Measurements from ENCODE around the gene IL15.
"Not testable (repeated sequence)": the region's sequence is repeated elsewhere in the genome, so short reads cannot be mapped to it uniquely, and the experiment has no call there.

IL15 gene

GRCh38 chr4:141721174-141721573, 84.8 kb downstream of the IL15 start:
- no peak for TF ChIP-seq CTCF (IDR thresholded peaks at IDR 0.05; ENCODE audit: low read depth, low read length)
- no peak for DNase-seq (ENCODE audit: extremely low read depth, low read depth)

- no peak for TF ChIP-seq CTCF (IDR thresholded peaks at IDR 0.05; ENCODE audit: low read depth, low read length)
- DNase-seq (ENCODE audit: extremely low read depth, low read depth) = no peak
These were observed 88.3 kb downstream of the IL15 start for GRCh38 chr4:141724646-141725045.

- TF ChIP-seq CTCF (IDR thresholded peaks at IDR 0.05; ENCODE audit: low read depth, low read length) = no peak
- no peak for DNase-seq (ENCODE audit: extremely low read depth, low read depth)
These were observed 91.0 kb downstream of the IL15 start for GRCh38 chr4:141727420-141727819.

GRCh38 chr4:141730805-141731204, 94.4 kb downstream of the IL15 start:
- no peak for TF ChIP-seq CTCF (IDR thresholded peaks at IDR 0.05; ENCODE audit: low read depth, low read length)
- DNase-seq (ENCODE audit: extremely low read depth, low read depth) = no peak

- no peak for TF ChIP-seq CTCF (IDR thresholded peaks at IDR 0.05; ENCODE audit: low read depth, low read length)
- no peak for DNase-seq (ENCODE audit: extremely low read depth, low read depth)
These were observed 95.1 kb downstream of the IL15 start for GRCh38 chr4:141731481-141731880.

- no peak for TF ChIP-seq CTCF (IDR thresholded peaks at IDR 0.05; ENCODE audit: low read depth, low read length)
- no peak for DNase-seq (ENCODE audit: extremely low read depth, low read depth)
These were observed 103.3 kb downstream of the IL15 start for GRCh38 chr4:141739636-141740035.

GRCh38 chr4:141746026-141746425, 109.6 kb downstream of the IL15 start:
- DNase-seq (ENCODE audit: extremely low read depth, low read depth) = no peak
- TF ChIP-seq CTCF (IDR thresholded peaks at IDR 0.05; ENCODE audit: low read depth, low read length) = no peak

GRCh38 chr4:141751806-141752205, 115.4 kb downstream of the IL15 start:
- DNase-seq (ENCODE audit: extremely low read depth, low read depth) = not testable (repeated sequence)
